Measurements from ENCODE around the gene IFNL1.

IFNL1 gene

DNA sequence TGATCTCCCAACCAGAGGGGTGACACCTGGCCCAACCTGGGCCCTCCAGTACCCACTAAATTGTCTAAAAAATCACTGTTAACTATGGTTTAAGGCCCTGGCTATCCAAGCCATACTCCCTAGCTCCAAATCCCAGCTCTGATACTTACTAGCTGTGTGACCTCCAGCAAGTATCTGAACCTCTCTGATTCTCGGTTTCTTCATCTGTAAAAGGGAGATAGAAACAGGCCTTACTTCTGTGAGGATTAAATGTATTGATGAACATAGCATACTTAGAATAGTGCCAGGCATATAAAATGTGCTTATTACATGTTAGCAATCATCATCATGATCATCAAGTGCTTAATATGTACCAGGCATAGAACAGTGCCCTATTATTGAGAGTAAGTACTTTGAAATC lies 19.7 kb downstream of the IFNL1 start:
- CTCF ChIA-PET, result interaction anchor here (1.1 to 2.0 kb wide), 2 partner anchors 12 to 196 kb away, joined by 3 to 7 read pairs; no protein-coding TSS in a partner anchor
- DNase-seq (ENCODE audit: low read depth, low spot score), result no peak
- POLR2A ChIA-PET, result no interaction called here
- no peak for TF ChIP-seq CTCF (IDR thresholded peaks at IDR 0.05; ENCODE audit: insufficient read depth, low read length, missing control alignments)
- H3K4me3 ChIP-seq (ENCODE audit: low read depth, low read length), result no peak overlapping the region

DNA sequence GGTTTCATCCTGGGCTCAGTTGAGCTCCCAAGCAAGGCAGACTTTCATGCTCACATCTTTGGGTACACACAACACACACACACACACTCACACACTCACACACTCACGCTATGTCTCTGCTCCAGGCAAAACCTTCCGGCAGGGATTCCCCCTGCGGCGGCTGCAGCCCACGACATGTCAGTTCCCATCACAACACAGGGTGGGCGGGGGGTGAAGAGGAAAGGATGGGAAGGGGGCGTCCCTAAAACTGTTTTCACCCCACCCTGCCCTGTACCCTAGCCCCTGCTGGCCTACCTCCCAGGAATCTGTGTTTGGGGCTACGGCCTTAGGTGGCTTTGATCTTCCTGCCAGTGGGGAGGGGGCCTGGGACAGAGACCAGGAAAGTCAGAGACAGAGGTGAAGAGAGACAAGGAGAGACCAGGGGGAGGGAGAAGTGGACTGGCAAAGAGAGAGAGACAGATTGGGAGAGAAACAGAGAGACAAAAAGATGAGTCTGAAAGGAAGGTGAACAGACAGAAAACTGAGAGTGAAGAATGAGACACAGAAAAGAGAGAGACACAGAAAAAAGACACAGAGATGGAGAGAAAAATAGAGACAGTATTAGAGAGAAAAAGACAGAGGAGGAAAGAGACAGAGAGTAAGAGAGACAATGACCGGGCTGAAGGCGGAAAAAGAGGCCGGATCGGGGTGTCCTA lies 20.6 kb downstream of the IFNL1 start:
- H3K4me3 ChIP-seq (ENCODE audit: low read depth, low read length), result no peak overlapping the region
- TF ChIP-seq CTCF (IDR thresholded peaks at IDR 0.05; ENCODE audit: insufficient read depth, low read length, missing control alignments), result no peak
- ChIA-PET CTCF (interaction anchor here (1.1 to 2.0 kb wide), 4 partner anchors 10 to 197 kb away, joined by 3 to 7 read pairs (median 4); no protein-coding TSS in a partner anchor), POLR2A (no interaction called here)
- no peak for DNase-seq (ENCODE audit: low read depth, low spot score)

DNA sequence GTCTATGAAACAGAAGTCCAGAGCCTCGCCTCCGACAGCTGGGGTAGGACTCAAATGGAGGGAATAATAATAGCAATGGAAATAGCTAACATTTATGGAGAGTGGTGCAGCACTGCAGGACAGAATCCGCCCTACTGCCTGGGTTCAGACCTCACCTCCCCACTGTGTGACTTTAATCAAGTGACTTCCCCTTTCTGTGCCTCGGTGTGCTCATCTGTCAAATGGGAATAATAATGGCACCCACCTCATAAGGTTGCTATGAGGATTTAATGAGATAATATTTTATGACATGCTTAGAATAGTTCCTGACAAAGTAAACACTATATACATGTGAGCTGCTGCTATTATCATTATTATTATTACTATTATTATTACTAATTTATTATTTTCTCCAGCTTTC lies 21.3 kb downstream of the IFNL1 start:
- ChIA-PET CTCF (interaction anchor here (1.2 to 1.3 kb wide), 2 partner anchors 9 to 195 kb away, joined by 3 to 5 read pairs; no protein-coding TSS in a partner anchor), POLR2A (no interaction called here)
- no peak for TF ChIP-seq CTCF (IDR thresholded peaks at IDR 0.05; ENCODE audit: insufficient read depth, low read length, missing control alignments)
- DNase-seq (ENCODE audit: low read depth, low spot score), result no peak
- H3K4me3 ChIP-seq (ENCODE audit: low read depth, low read length), result no peak overlapping the region

DNA sequence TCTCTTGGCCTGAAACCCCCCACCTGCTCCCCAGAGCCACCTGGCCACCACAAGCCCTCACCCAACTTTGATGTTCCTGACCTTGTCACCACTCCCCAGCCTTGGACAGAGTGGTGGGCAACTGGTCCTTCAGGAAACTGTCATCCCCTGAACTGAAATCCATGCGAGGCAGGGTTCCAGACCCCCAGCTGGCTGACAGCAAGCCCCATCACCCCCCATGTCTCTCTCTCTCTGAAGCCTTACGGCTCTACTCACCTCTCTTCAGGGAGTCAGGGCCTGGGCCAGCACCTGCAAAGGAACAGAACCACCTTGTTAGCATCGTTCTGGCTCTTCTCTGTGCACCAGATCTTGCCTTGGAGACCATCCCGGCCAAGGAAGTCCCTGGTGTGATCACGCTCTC lies 21.9 kb downstream of the IFNL1 start:
- no peak for DNase-seq (ENCODE audit: low read depth, low spot score)
- ChIA-PET POLR2A (no interaction called here), CTCF (interaction anchor here (1.2 to 1.3 kb wide), 2 partner anchors 9 to 196 kb away, joined by 3 to 5 read pairs; no protein-coding TSS in a partner anchor)
- TF ChIP-seq CTCF (IDR thresholded peaks at IDR 0.05; ENCODE audit: insufficient read depth, low read length, missing control alignments), result no peak
- H3K4me3 ChIP-seq (ENCODE audit: low read depth, low read length), result no peak overlapping the region

DNA sequence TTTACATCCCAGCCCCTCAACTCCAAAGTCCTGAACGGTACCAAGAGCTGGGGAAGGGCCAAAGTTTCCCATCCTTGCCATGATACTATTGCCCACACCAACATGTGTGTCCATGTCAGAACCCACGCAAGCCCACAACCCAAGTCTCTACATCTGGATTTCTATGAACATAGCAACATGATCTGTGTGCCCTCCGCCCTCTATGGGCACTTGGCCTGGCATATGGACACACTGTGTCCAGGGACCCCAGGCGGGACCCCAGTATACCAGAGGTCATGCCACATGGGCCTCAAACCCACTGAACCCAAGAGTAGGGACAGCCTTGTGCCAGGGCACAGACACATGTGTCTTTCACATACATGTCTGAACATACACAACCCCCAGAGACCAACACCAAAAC lies 22.5 kb downstream of the IFNL1 start:
- DNase-seq (ENCODE audit: low read depth, low spot score), result no peak
- ChIA-PET POLR2A (no interaction called here), CTCF (no interaction called here)
- TF ChIP-seq CTCF (IDR thresholded peaks at IDR 0.05; ENCODE audit: insufficient read depth, low read length, missing control alignments), result no peak
- H3K4me3 ChIP-seq (ENCODE audit: low read depth, low read length), result no peak overlapping the region

- ChIA-PET POLR2A (no interaction called here), CTCF (no interaction called here)
- TF ChIP-seq CTCF (IDR thresholded peaks at IDR 0.05; ENCODE audit: insufficient read depth, low read length, missing control alignments), result no peak
- H3K4me3 ChIP-seq (ENCODE audit: low read depth, low read length), result no peak overlapping the region
- DNase-seq (ENCODE audit: low read depth, low spot score), result no peak
Measured at GRCh38 chr19:39319098-39319891, 23.1 kb downstream of the IFNL1 start.
